Effector memory CD8-positive, alpha-beta T cell (primary cell): ENCODE data around the gene ARID2.
A peak's percentile ranks its signal among the peaks of the same experiment; 100 is the strongest.

Source experiments
- ATAC-seq: fragments of 150-1000 bp; cut with Tn5 transposase; replicated peaks from 2 replicates; pipeline ENCODE4 v1.10.0; 2021; ENCODE audit warnings: mild to moderate bottlenecking, moderate library complexity
- DNase-seq, 3 experiments: peaks; one replicate each; pipeline ENCODE4 v3.0.0; 2021
- H3K27ac Mint-ChIP-seq, 2 donors: one replicate each; pipeline ENCODE4 v1.8.0; 2022; ENCODE audit warnings: mild to moderate bottlenecking in 2 of 2, mixed read lengths in 2 of 2, moderate library complexity in 2 of 2
- H3K27me3 Mint-ChIP-seq, 2 donors: one replicate each; pipeline ENCODE4 v1.8.0; 2022; ENCODE audit warnings: mixed read lengths in 2 of 2
- H3K36me3 Mint-ChIP-seq: one replicate; pipeline ENCODE4 v1.8.0; 2022; ENCODE audit warnings: mild to moderate bottlenecking, moderate library complexity, mixed read lengths; ENCODE audit not compliant: insufficient read depth
- H3K4me1 Mint-ChIP-seq, 2 donors: one replicate each; pipeline ENCODE4 v1.8.0; 2022; ENCODE audit warnings: low read depth in 2 of 2, mixed read lengths in 2 of 2
- H3K4me3 Mint-ChIP-seq, 2 donors: one replicate each; pipeline ENCODE4 v1.8.0; 2022; ENCODE audit warnings: mild to moderate bottlenecking in 2 of 2, mixed read lengths in 2 of 2, moderate library complexity in 2 of 2
- H3K9me3 Mint-ChIP-seq, 2 donors: one replicate each; pipeline ENCODE4 v1.8.0; 2022; ENCODE audit warnings: mixed read lengths in 2 of 2

ARID2 gene

DNA sequence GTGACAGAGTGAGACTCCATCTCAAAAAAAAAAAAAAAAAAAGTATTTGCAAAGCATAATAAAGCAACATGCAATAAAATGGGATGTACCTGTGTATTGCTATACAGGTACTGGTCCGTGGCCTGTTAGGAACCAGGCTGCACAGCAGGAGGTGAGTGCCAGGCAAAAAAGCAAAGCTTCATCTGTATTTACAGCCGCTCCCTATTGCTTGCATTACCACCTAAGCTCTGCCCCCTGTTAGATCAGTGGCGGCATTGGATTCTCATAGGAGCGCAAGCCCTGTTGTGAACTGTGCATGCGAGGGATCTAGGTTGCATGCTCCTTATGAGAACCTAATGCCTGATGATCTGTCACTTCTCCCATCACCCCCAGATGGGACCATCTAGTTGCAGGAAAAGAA is 147.6 kb downstream of the ARID2 start:
- H3K27me3 Mint-ChIP-seq: no peaks in the 10 kb centered on the region
- H3K27ac Mint-ChIP-seq: peak overlapping the region; percentile 91 to 97
- DNase-seq: no peak
- no peak for ATAC-seq
- peak overlapping the region in 1 of 2 donors; percentile 13 for H3K4me3 Mint-ChIP-seq
- no peaks in the 10 kb centered on the region for H3K9me3 Mint-ChIP-seq
- H3K4me1 Mint-ChIP-seq: peaks cover 39 to 60% of the 10 kb centered on the region in 2 donors
- H3K36me3 Mint-ChIP-seq: peaks cover 20% of the 10 kb centered on the region

DNA sequence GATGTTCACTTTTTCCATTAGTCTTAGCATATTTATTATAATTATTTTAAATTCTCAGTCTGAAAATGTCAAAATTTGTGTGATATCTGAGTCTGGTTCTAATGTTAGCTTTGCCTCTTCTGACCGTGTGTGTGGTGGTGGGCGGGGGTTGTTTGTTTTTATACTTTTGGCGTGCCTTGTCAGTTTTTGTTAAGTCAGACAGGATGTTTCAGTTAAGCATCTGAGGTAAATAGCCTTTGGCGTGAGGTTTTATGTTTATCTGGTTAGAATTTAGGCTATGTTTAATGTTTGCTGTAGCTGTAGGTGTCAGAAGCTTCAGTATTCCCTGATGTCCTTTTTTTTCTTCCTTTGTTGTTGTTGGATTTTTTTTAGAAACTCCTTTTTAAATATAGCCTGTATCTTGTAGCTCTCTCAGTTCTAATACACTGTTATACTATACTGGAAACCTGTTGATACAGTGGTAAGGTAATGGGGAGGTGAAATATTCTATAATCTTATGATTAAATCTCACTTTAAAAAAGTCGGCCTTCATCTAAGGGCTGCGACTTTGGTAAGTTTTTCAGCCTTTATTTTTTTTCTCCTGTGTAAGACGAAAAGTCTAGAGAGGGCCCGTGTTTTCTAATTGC is 149.2 kb downstream of the ARID2 start:
- Mint-ChIP-seq H3K4me1 (peaks cover 39 to 54% of the 10 kb centered on the region in 2 donors), H3K4me3 (peak overlapping the region; percentile 40 to 65)
- ATAC-seq: peak; percentile 83

DNA sequence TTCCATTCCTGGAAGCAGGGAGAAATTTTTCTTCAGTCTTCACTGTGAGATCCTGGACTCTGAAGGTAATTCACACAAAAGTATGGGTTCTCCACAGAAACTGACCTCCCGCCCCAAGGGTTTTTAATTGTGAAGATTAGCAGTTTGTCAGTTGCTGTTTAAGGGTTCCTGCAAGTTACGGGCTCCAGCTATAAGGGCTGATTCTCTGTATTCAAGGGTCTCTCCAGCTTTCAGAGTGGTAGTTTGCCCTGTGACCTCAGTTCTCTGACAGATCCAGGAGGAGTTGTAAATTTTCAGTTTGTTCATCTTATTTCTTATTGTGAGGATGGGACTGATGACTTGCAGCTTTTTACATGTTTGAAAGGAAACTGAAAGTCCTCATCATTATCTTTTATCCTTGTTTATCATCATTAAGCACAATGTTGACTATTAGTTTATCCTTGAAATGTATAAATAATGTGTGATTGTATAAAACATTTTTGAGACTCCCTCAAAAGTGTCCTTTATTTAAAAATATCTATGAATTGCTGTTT is 149.9 kb downstream of the ARID2 start:
- Mint-ChIP-seq H3K4me1 (peaks cover 39 to 54% of the 10 kb centered on the region in 2 donors), H3K4me3 (peak overlapping the region; percentile 40 to 65), H3K9me3 (no peaks in the 10 kb centered on the region), H3K27me3 (no peaks in the 10 kb centered on the region), H3K27ac (peak overlapping the region; percentile 91 to 97), H3K36me3 (peaks cover 15% of the 10 kb centered on the region)
- ATAC-seq (no peak), DNase-seq (no peak)

More for the DNA sequence above, 149.2 kb downstream of the ARID2 start:
- Mint-ChIP-seq H3K9me3 (no peaks in the 10 kb centered on the region), H3K36me3 (peaks cover 16% of the 10 kb centered on the region), H3K27ac (peak overlapping the region; percentile 91 to 97), H3K27me3 (no peaks in the 10 kb centered on the region)
- DNase-seq: peak; percentile 8 to 37 (median 31)

DNA sequence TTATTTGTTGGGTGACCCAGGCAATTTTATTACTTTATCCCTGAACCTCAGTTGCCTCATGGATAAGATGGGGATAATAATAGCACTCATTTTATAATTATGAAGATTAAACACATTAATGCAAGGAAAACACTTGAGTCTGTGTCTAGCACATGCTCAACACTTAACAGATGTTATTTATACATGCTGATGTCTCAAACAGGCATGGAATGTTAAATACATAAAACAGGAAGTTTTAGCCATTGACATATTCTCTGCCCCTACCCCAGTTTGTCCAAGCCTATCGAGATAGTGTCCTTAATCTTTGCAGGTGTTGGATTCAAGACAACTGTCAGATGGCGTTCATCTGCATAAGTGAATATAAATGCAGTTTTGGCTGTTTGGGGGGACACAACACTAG is 151.0 kb downstream of the ARID2 start:
- Mint-ChIP-seq H3K9me3 (no peaks in the 10 kb centered on the region), H3K4me1 (peaks cover 36 to 54% of the 10 kb centered on the region in 2 donors), H3K36me3 (peaks cover 13% of the 10 kb centered on the region), H3K4me3 (peak overlapping the region in 1 of 2 donors; percentile 65), H3K27ac (peak overlapping the region; percentile 91 to 97), H3K27me3 (no peaks in the 10 kb centered on the region)
- ATAC-seq (no peak), DNase-seq (no peak)

DNA sequence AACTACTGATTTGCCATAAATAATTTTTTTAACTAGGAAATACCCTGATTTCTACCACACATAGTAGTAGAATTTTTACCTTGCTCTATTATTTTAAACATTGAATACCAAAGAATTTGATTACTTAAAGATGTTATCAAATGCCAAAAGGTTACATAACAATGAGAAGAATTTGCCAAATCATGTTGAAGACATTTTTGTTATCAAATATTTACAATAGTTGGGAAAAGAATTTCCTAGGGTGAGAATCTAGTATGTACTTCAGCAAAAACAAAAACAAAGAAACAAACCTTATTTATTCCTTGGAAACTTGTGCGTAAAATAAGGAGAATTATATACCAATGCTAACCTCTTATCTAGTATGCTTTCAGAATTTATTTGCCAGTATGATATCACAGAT is 153.7 kb downstream of the ARID2 start:
- Mint-ChIP-seq H3K27me3 (no peaks in the 10 kb centered on the region), H3K4me1 (peaks cover 22 to 41% of the 10 kb centered on the region in 2 donors), H3K4me3 (no peak overlapping the region), H3K9me3 (no peaks in the 10 kb centered on the region), H3K27ac (no peak overlapping the region), H3K36me3 (peaks cover 12% of the 10 kb centered on the region)
- ATAC-seq (no peak), DNase-seq (no peak)

DNA sequence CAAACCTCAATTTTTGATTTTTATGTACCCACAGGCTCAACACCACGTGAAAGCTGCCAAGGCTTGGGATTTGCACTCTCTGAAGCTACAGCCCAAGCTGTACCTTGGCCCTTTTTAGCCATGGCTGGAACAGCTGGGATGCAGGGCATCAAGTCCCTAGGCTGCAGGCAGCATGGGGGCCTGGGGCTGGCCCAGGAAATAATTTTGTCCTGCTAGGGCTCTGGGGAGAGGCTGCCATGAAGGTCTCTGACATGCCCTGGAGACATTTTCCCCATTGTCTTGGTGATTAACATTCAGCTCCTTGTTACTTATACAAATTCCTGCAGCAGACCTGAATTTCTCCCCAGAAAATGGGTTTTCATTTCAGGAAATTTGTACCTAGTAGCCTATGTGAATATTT is 157.2 kb downstream of the ARID2 start:
- peaks cover 3 to 20% of the 10 kb centered on the region in 2 donors for H3K4me1 Mint-ChIP-seq
- no peak for ATAC-seq
- H3K27ac Mint-ChIP-seq: peak overlapping the region in 1 of 2 donors; percentile 62
- peaks cover 7% of the 10 kb centered on the region for H3K36me3 Mint-ChIP-seq
- no peaks in the 10 kb centered on the region for H3K9me3 Mint-ChIP-seq
- DNase-seq: no peak
- no peaks in the 10 kb centered on the region for H3K27me3 Mint-ChIP-seq
- H3K4me3 Mint-ChIP-seq: no peak overlapping the region

DNA sequence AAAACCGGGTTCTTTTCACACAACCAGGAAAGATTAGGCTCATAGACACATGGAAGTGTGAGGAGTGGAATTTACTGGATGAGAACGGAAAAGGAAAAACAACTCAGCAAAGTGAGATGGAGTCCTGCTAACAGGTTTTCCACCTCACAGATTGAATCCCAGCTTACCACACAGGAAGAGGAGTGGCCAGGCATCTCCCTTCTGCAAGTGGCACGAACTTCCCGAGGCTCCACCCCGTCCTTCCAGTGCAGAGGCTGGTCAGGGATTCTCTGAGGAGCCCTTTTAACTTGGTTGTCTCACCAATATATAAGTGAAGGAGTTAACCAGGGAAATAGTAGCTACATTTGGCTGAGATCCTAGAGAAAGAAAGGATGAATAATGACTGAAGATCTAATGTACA is 158.0 kb downstream of the ARID2 start:
- Mint-ChIP-seq H3K9me3 (no peaks in the 10 kb centered on the region), H3K4me1 (peaks cover 2 to 18% of the 10 kb centered on the region in 2 donors), H3K27me3 (no peaks in the 10 kb centered on the region), H3K36me3 (peaks cover 11% of the 10 kb centered on the region), H3K27ac (peak overlapping the region; percentile 62), H3K4me3 (no peak overlapping the region)
- no peak for DNase-seq
- ATAC-seq: no peak

DNA sequence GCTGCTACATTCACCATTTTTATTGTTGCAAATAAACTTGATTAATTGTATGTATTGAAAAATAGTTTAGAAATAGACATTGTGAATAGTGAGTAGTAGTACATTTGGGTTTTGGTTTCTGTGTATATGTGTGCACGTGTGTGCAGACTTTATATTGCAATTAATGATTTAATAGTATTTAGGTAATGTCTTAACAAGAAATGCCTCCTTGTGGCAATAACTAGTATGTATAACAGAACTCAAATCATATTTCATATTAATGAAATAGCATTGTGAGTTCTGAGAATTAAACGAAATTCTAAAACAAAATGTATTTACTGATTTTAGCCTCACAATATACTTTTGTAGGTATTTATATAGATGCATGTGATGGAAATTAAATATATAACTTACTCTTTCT is 160.8 kb downstream of the ARID2 start:
- no peak overlapping the region for H3K27ac Mint-ChIP-seq
- peaks cover 20% of the 10 kb centered on the region for H3K36me3 Mint-ChIP-seq

DNA sequence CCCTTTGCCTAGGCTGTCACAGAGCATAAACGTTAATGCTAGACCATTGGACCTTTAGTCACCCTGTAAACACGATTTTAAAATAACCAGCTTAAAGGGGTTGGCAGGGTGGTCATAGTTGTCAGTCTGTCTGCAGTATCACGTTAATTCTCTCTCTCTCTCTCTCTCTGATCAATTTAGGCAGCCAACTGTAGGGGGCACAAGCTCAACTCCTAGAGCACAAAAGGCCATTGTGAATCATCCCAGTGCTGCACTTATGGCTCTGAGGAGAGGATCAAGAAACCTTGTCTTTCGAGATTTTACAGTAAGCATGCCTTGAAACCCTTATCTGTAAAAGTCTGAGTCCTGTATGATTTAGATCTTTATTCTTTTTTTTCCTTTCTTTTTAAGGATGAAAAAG is 163.7 kb downstream of the ARID2 start:
- Mint-ChIP-seq H3K27me3 (no peaks in the 10 kb centered on the region), H3K4me1 (peaks cover 2 to 14% of the 10 kb centered on the region in 2 donors), H3K9me3 (no peaks in the 10 kb centered on the region), H3K4me3 (no peak overlapping the region), H3K36me3 (peaks cover 18% of the 10 kb centered on the region), H3K27ac (peak overlapping the region in 1 of 2 donors; percentile 18)
- DNase-seq: no peak
- no peak for ATAC-seq

More for the DNA sequence above, 160.8 kb downstream of the ARID2 start:
- H3K4me1 Mint-ChIP-seq: peaks cover 2 to 18% of the 10 kb centered on the region in 2 donors
- no peaks in the 10 kb centered on the region for H3K27me3 Mint-ChIP-seq
- no peak overlapping the region for H3K4me3 Mint-ChIP-seq
- ATAC-seq (no peak), DNase-seq (no peak)
- H3K9me3 Mint-ChIP-seq: no peaks in the 10 kb centered on the region

DNA sequence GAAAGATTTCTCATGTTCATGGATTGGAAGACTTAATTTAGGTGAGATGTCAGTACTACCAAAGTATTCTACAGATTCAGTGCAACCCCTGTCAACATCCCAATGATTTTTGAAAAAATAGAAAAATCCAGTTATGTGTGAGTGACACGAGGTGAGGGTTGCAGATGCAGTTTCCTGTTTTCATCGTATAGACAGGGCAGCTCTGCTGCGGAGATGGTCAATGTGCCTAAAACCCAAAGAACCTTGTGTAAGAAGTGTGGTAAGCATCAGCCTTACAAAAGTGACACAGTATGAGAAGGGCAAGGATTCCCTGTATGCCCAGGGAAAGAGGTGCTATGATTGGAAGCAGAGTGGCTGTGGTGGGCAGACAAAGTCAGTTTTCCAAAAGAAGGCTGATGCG is 166.5 kb downstream of the ARID2 start:
- Mint-ChIP-seq H3K4me1 (peaks cover 2 to 11% of the 10 kb centered on the region in 2 donors), H3K27ac (no peak overlapping the region), H3K9me3 (no peaks in the 10 kb centered on the region), H3K27me3 (no peaks in the 10 kb centered on the region), H3K4me3 (no peak overlapping the region), H3K36me3 (peaks cover 27% of the 10 kb centered on the region)
- DNase-seq (no peak), ATAC-seq (no peak)

DNA sequence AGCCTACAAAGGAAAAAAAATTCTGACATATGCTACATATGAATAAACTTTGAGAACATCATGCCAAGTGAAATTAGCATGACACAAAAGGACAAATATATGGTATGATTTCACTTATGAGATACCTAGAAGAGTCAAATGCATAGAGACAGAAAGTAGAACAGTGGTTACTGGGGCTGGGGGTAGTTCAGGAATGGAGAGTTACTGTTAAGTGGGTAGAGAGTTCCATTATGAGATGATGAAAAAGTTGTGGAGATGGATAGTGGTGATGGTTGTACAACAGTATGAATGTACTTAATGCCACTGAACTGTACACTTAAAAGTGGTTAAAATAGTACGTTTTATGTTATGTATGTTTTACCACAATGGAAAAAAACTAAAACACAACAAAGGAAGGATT is 168.6 kb downstream of the ARID2 start:
- no peaks in the 10 kb centered on the region for H3K9me3 Mint-ChIP-seq
- DNase-seq: no peak
- no peak for ATAC-seq
- no peaks in the 10 kb centered on the region for H3K27me3 Mint-ChIP-seq
- H3K4me3 Mint-ChIP-seq: no peak overlapping the region
- H3K36me3 Mint-ChIP-seq: peaks cover 35% of the 10 kb centered on the region
- no peaks in the 10 kb centered on the region for H3K4me1 Mint-ChIP-seq
- no peak overlapping the region for H3K27ac Mint-ChIP-seq

DNA sequence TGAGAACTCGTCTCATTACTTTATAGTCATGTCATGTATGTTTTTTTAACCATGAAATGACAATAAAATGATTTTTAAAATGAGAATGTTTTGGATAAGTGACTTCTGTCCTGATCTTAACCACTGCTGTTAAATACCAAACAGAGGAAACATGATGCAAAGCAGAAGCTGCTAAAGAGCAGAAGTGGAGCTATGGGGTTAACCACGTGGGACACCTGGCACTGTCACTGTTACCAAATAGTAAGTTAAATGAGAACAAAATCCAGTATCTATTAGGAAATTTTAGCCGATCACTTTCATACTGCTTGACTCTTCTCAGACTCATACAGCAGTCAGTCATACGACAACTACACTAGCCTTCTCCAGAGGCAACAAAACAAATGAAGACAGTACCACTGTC is 178.4 kb downstream of the ARID2 start:
- H3K9me3 Mint-ChIP-seq: no peaks in the 10 kb centered on the region
- no peaks in the 10 kb centered on the region for H3K27me3 Mint-ChIP-seq
- no peaks in the 10 kb centered on the region for H3K4me1 Mint-ChIP-seq
- DNase-seq: no peak
- H3K4me3 Mint-ChIP-seq: no peak overlapping the region
- peaks cover 14% of the 10 kb centered on the region for H3K36me3 Mint-ChIP-seq
- ATAC-seq: no peak
- no peak overlapping the region for H3K27ac Mint-ChIP-seq

DNA sequence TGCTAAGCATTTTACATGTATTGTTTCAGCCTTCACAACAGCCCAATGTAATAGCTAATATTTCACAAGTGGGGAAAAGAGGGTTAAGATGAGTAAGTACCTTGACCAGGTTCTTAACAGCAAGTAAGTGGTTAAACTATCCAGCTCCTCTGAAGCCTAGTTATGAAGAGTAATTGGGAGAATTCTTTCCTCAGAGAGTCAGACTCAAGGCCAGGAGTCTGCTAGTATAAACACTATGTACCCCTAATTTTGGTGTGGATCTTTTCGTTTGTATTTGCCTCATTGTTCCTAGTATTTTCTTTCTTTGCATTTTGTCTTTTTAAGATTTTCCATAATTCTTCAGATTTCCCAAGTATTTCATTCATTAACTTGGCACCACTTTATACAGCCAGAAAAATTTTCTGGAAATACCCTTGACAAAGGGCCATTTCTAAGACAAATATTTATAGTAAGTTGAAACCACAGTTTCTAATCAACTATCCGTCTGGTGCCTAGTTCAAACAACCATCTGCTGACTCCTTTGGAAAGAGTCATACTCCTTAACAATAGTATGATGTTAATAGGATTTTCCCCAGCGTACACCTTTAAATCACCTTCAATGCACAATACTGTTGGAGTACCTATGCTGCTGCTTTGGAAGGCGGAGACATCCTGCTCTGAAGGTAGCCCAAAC is 179.7 kb downstream of the ARID2 start:
- Mint-ChIP-seq H3K4me1 (no peaks in the 10 kb centered on the region), H3K27me3 (no peaks in the 10 kb centered on the region), H3K4me3 (no peak overlapping the region), H3K9me3 (no peaks in the 10 kb centered on the region), H3K36me3 (peaks cover 10% of the 10 kb centered on the region), H3K27ac (peak overlapping the region in 1 of 2 donors; percentile 52)
- DNase-seq (no peak), ATAC-seq (no peak)

DNA sequence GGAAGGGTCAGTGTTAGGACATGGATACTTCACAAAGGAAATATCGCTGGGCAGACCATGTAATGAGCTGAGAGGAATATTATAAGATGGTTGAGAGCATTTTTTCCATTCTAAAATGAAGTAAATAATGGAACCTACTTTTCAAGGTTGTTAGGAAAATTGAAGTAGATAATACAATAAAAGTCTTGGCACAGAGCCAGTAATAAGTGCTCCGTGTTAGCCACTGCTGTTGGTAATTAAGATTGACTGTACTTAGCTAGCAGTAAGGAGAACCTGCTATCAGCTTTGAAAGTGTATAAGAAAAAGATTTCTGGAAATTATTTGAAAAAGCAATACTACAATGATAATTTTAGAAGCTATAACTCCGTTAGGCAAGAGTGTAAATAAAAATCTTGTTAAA is 183.3 kb downstream of the ARID2 start:
- no peak for ATAC-seq
- Mint-ChIP-seq H3K4me1 (peaks cover 0 to 4% of the 10 kb centered on the region in 2 donors), H3K27ac (no peak overlapping the region)

More for the DNA sequence above, 183.3 kb downstream of the ARID2 start:
- H3K9me3 Mint-ChIP-seq: no peaks in the 10 kb centered on the region
- no peak for DNase-seq
- peaks cover 5% of the 10 kb centered on the region for H3K36me3 Mint-ChIP-seq
- H3K27me3 Mint-ChIP-seq: no peaks in the 10 kb centered on the region
- no peak overlapping the region for H3K4me3 Mint-ChIP-seq
